IPS-18c (cell line): ENCODE results near the gene HGF.

Experiments used
- H3K4me3 ChIP-seq: 2 replicates; pipeline ENCODE4 v1.7.0; 2013; ENCODE audit warnings: low read depth, mild to moderate bottlenecking, low read length, moderate library complexity; ENCODE audit not compliant: insufficient read depth
- H3K9me3 ChIP-seq: one replicate; pipeline ENCODE4 v1.6.1; 2013; ENCODE audit warnings: mild to moderate bottlenecking, low read length, moderate library complexity; ENCODE audit not compliant: control insufficient read depth, insufficient read depth

HGF gene

GRCh38 chr7:81674431-81674830 is 95.4 kb downstream of the HGF start:
- H3K9me3 ChIP-seq, result no peaks in the 10 kb centered on the region

DNA sequence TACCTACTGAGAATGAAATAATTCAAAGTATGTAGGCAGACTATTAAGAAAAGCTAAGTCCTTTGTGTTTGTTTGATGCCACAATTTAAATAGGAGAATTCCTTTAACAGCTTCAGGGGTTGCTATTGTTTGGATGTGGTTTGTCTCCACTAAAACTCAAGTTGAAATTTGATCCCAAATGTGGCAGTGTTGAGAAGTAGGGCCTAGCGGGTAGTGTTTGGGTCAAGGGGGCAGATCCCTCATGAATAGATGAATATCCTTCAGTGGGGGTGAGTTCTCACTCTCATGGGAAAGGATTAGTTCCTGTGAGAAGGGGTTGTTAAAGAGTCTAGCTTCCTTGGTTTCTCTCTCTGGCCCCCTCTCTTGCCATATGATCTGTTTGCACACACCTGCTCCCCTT is 97.0 kb downstream of the HGF start:
- no peaks in the 10 kb centered on the region for H3K9me3 ChIP-seq

More at GRCh38 chr7:81674431-81674830, 95.4 kb downstream of the HGF start:
- H3K4me3 ChIP-seq, result no peak overlapping the region

DNA sequence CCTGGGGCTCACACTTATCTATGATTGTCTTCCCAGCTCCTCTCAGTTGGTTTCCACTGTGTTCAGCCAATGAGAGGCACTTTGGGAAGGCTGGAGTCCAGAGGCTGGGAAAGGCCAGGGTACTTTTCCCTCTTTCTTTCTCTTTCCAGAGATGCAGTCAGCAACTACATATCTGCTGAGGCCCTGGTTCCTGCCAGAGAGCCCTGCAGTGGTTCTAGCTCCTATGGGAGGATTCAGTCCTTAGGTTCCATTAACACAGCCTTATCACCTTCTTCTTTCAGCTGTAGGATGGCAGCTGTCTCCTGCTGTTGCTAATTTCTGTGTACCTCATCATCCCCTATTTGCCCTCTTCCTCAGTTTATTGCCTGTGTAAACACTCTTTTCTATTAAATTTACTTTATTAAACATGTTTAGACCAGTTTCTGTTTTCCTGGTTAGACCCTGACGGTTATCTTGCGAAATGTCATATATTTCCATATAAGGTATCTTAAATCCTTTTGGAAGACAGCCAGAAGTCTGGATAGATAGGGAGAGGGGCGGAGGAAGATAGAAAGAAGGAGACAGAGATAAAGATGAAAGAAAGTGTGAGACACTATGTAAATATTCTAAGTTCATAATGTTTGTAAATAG is 100.3 kb downstream of the HGF start:
- H3K4me3 ChIP-seq, result no peak overlapping the region
- H3K9me3 ChIP-seq, result no peaks in the 10 kb centered on the region

More for the DNA sequence above, 97.0 kb downstream of the HGF start:
- H3K4me3 ChIP-seq, result no peak overlapping the region

GRCh38 chr7:81666209-81666608 is 103.6 kb downstream of the HGF start:
- H3K4me3 ChIP-seq, result no peak overlapping the region
- no peaks in the 10 kb centered on the region for H3K9me3 ChIP-seq

DNA sequence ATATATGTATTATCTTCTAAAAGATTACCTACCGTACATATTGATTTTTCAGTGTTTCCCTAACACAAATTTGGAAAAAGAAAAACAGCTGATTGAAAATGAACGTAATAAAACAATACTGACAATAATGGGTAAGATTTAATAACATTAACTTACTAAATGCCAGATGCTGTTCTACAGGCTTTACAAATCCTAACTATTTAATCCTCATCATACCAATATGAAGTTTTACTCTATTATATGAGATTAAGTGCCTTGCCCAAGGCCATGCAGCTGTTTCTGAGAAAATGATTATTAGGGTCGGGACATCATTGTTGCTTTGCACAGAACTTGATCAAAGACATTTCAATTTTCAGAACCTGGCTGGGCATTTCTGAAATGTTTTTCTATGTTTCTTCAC is 104.6 kb downstream of the HGF start:
- Histone ChIP-seq H3K4me3 (no peak overlapping the region), H3K9me3 (no peaks in the 10 kb centered on the region)

GRCh38 chr7:81664304-81664703 is 105.5 kb downstream of the HGF start:
- H3K9me3 ChIP-seq, result no peaks in the 10 kb centered on the region
- H3K4me3 ChIP-seq, result no peak overlapping the region

DNA sequence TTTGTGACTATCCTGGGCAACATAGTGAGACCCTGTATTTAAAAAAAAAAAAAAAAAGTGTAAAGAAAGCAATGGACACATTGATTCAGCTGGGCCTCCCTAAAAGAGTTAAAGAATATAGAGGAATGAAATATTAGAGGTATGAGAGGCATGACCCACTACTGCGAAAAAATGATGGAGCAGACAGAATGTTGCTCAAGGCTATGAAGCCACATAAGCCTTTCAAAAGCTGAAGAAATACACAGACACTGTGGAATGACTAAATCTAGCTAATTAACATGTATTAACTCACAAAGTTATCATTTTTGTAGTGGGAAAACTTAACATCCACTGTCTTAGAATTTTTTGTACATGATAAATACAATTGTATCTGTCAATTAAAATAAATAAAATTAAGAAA is 107.3 kb downstream of the HGF start:
- Histone ChIP-seq H3K4me3 (no peak overlapping the region), H3K9me3 (no peaks in the 10 kb centered on the region)

DNA sequence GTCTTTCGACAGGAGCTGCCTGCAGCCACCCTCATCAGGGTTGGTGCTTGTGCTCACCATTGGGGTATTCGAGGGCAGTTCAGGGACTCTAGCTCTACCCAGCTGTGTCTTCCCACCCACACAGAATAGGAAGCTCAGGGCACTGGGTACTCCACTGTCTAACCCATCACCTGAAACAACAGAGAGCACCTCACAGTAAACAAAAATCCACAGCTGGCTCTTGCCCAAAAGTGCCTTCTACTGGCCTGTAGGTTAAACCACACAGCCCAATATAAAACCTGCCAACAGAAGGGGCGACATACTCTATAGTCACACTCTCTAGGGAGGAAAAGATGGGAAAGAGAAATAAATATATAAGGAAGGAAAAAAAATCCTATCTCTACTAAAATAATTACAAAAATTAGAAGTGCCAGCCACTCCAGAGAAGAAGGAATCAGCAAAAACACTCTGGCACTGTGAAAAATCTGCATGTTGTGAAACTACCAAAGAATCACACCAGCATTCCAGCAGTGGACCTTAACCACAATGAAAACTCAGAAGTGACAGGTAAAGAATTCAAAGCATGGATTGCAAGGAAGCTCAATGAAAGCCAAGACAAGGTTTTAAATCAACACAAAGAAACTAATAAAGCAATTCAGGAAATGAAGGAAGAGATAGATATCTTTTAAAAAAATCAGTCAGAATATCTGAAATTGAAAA is 110.0 kb downstream of the HGF start:
- Histone ChIP-seq H3K4me3 (no peak overlapping the region; the same call in 1 of the 2 replicates), H3K9me3 (no peaks in the 10 kb centered on the region)

DNA sequence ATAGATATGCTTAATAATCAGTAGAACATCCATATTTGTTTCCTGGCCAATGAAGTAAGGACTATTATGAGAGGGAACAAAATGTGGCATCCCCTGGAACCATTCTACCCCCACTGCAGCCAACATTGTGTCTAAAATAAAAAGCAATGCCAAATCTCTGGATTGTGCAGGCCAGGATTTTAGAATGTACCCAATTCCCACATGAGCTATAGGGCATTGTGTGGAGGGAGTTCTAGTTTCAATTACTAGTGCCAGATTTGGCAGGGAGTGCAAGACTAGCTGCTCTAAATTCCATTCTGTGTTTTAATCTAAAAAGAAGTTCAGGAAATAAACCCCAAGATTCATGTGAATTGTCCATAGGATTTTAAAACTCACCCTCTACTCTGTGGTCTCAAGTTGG is 112.3 kb downstream of the HGF start:
- Histone ChIP-seq H3K9me3 (no peaks in the 10 kb centered on the region), H3K4me3 (no peak overlapping the region)

- Histone ChIP-seq H3K9me3 (no peaks in the 10 kb centered on the region), H3K4me3 (no peak overlapping the region)
Observed at GRCh38 chr7:81655271-81655670, 114.6 kb downstream of the HGF start.

GRCh38 chr7:81652225-81652624 is 117.6 kb downstream of the HGF start:
- Histone ChIP-seq H3K4me3 (no peak overlapping the region), H3K9me3 (no peaks in the 10 kb centered on the region)
